COR-L47 (cell line): ENCODE data around the gene STK10.

Source experiments
- DNase-seq: peaks from one replicate; lab custom pipeline; 2025; lab: John Stamatoyannopoulos, UW

STK10 gene

DNA sequence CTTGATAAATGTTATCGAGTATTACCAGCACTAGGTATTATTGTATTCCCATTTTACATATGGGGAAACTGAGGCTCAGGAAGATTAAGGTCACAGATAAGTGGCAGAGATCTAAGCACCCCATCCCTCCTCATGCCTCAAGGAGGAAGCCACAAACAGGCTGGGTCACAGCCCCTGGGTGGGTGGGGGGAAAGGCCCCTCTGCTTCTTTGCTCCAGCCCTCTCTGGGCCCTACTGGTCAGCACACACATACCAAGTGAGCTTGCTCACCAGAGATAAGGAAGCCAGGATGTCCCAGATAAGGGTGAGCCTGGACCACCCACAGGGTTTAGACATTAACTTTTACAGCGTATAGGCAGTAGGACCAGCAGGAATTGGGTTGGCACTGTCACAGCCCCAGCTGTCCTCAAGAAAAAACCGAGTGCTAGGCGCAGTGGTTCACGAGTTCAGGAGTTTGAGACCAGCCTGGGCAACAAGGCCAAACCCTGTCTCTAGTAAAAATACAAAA lies 45.3 kb downstream of the STK10 start:
- DNase-seq, result no peak

DNA sequence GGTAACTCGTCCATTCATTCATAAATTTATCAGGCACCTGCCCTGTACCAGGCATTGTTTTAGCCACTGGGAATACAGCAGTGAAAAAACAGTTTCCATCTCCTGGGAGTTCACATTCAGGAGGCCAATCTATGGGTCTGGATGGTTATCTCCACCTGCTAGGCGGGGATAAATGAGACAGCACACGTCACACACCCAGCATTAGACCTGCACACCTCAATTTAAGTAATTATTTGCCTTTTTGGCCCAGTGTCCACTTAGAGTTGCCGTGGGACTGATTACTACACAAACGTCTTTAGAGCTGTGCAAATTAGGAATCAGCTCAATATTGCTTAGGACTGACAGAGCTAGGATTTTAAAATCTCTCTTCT lies 46.1 kb downstream of the STK10 start:
- no peak for DNase-seq

DNA sequence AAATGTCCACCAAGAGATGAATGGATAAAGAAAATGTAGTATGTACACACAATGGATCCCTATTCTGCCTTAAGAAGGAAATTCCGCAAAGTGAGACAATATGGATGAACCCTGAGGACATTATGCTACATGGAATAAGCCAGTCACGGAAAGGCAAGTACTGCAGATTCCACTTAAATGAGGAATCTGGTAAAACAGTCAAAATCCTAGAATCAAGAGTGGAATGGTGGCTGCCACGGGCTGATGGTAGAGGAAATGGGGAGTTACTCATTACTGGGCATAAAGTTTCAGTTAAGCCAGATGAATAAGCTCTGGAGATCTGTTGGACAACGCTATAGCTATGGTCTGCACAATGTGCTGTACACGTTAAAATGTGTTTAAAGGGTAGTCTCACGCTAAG lies 47.2 kb downstream of the STK10 start:
- DNase-seq, result no peak

GRCh38 chr5:172140120-172140519 lies 47.9 kb downstream of the STK10 start:
- DNase-seq, result no peak

DNA sequence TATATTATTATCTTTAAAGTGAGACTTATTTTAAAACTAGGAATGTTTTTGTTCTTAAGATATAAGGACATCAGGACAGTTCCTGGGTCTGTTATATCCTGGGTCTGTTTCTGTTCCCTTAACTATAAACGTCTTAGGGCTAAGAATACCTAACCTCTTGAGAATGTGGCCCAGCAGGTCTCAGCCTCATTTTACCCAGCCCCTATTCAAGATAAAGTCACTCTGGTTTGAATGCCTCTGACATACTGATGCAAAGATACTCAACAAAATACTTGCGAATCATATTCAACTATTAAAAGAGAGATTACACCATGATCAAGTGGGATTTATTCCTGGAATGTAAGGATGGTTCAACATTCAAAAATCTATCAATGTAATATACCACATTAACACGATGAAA lies 51.0 kb downstream of the STK10 start:
- DNase-seq, result no peak

DNA sequence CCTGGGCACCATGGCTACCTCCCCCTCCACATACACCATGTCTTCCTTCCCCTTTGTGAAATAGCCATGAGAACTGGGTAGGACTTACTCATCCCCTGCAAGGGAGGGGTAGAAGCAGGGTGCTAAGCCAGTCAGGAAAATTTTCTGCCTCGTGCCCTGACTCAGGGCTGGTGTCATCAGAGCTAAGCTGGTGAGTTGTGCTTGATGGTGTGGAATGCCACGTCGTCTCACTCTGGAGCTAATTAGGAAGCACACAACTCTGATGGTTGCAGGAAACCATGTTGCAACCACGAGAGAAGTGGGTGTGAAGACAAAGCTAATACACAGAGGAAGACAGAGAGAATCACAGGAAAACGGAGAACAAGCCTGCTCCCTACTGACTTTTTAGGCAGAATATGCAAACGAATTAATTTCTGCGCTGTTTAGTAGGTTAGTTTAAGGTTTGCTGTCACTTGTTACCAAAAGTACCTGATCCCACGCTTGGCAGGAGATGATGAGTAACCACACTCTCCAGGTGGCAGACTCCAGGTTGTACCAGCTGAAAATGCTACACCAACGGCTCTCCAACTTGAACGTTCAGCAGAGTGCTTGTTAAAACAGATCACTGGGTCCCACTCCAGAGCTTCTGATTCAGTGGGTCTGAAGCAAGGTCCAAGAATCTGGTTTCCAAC lies 54.5 kb downstream of the STK10 start:
- DNase-seq, result no peak

DNA sequence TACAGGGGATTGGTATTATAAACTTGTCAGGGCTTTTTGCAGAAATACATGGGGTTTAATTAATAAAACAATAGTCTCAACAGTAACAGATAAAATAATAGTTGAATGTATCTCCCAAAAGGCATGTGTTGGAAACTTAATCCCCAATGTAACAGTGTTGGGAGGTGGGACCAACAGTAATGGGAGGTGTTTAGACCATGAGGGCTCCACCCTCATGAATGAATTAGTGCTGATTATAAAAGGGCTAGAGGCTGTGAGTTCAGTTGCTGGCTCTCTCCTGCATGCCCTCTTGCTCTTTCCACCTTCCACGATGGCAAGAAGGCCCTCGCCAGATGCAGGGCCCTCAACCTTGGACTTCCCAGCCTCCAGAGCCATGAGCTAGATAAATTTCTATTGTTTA lies 56.3 kb downstream of the STK10 start:
- DNase-seq, result no peak

GRCh38 chr5:172129256-172129910 lies 58.6 kb downstream of the STK10 start:
- DNase-seq, result no peak

DNA sequence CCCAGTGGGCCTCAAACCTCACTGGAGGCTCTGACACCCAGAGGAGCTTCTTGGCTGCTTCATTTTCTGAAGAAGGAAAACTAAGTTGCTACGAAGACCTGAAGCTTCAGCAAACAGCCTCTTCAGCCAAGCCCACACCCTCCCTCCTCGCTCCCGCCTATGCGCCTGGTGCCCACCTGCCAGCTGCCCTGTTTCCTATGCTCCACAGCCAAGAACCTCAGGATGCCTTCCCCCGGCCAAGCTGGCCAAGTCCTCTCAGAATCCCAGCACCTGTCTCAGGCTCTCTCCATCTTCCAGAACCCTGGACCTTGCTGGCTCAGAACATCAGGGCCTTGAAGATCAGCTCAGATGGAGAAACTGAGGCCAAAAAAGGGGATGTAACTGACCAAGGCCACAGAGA lies 60.4 kb downstream of the STK10 start:
- DNase-seq, result no peak

GRCh38 chr5:172123269-172123692 lies 64.7 kb downstream of the STK10 start:
- peak; percentile 51 for DNase-seq

DNA sequence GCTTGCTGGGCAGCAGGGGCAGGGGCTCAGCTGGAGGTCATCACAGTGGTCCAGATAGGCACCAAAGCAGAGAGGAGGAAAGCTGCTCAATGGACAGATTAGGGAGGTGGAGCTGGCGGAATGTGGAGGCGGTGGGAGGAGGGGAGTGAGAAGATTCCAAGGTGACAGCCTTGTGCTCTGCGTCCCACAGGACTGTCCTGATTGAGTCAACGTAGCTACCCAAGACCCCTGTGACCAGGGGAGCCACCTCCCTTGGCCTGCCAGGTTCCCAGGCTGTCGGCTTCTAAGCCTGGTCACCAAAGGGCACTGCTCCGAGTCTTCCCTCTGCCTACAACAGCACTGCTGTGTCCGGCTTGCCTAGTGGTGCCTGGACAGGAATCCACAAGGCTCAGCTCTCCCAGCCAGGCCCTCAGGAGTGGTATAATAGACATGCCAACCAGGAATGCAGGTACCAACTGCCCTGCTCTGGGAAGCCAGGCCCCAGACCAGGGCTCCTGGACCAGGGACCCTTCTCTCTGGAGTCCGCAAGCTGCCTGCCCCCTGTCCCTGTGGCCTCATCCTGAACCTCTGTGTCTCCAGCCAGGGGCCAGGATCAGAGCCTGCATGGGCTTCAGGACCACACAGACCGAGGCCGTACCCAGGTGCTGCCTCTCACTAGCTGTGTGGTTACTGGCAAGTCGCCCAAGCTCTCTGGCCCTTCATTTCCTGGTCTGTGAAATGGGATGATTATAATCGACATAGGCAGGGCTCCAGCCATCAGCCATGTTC lies 67.9 kb downstream of the STK10 start:
- no peak for DNase-seq

GRCh38 chr5:172118891-172119290 lies 69.1 kb downstream of the STK10 start:
- no peak for DNase-seq

- no peak for DNase-seq
These were observed 69.9 kb downstream of the STK10 start for GRCh38 chr5:172117977-172118701.

DNA sequence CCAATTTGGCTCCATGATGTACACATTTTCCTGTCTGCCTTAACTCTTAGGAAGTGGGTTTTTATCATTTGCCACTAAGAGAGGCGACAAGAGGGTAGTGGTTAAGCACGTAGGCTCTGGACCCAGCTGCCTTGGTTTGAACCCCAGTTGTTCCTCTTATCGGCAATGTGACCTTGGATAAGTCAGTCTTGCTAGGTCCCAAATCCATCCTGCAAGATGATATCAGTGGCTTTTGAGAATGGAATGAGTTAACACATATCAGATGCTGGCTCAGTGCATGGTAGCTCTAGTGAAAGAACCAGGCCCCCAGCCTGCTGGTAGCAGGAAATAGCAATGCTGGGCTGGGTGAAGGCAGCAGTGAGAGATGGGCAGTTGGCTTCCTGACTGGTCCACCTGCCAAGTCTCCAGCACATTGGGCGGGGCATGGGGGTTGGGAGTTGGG lies 72.5 kb downstream of the STK10 start:
- DNase-seq, result no peak

DNA sequence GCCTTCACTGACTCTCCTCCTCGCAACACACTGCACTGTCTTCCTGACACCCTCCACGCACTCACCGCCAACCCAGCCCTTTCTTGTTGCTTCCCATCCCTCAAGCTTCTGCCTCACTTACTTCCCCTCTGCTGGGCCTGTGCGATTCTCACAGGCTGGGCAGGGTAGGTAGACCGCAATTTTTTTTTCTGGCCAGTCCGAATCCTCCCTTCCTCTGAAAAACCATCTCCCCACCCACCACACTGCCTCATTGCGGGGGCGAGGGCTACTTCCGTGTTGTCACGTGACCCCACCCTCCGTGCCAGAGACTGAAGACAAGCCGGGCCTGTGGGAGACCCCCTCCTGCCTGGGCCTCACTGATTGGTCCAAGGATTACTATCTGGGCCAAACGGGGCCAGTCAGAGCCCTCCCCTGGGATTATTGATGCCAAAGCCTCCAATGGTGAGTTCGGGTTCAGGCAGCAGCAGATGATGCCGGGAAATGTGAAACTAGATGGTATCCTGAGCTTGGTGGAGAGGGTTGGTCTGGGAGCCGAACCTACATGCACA lies 73.1 kb downstream of the STK10 start:
- DNase-seq, result no peak

GRCh38 chr5:172113036-172113435 lies 75.0 kb downstream of the STK10 start:
- no peak for DNase-seq

GRCh38 chr5:172111852-172112225 lies 76.2 kb downstream of the STK10 start:
- DNase-seq, result no peak

GRCh38 chr5:172110921-172111851 lies 76.8 kb downstream of the STK10 start:
- no peak for DNase-seq

- no peak for DNase-seq
These were observed 77.7 kb downstream of the STK10 start for GRCh38 chr5:172110260-172110815.

GRCh38 chr5:172109749-172110148 lies 78.3 kb downstream of the STK10 start:
- no peak for DNase-seq

GRCh38 chr5:172107571-172107970 lies 80.5 kb downstream of the STK10 start:
- no peak for DNase-seq
